Caco-2 (cell line): Measurements from ENCODE around the gene OSTC. TPM values are rescaled to one million over a fixed set of nuclear protein-coding genes. Genes with fewer than 3 reads are reported as not detected.

Experiments used
- BruUV-seq: library from RNA; stranded (reverse); fragments of 400-500 nt; replicated peaks from 2 replicates; lab custom pipeline; 2021; lab: Mats Ljungman, UMichigan
- CTCF ChIA-PET: fragments of 300-600 bp; sonication (Branson Sonifier 250); formaldehyde crosslinking; loops from one replicate; lab custom pipeline; 2022; ENCODE audit warnings: antibody characterized with exemption; lab: Charles Lee
- POLR2A ChIA-PET: fragments of 300-600 bp; sonication (Branson Sonifier 250); formaldehyde crosslinking; loops from one replicate; lab custom pipeline; 2022; ENCODE audit warnings: antibody characterized with exemption; lab: Charles Lee
- DNase-seq, 2 experiments: peaks; one replicate each; pipeline versions ENCODE4 v3.0.0 to v3.0.0-alpha.2; 2020 to 2022
- H3K27me3 ChIP-seq: replicated peaks from 2 replicates; pipeline ENCODE4 v1.6.0; 2011; ENCODE audit warnings: low read length; ENCODE audit not compliant: control insufficient read depth, insufficient read depth
- H3K36me3 ChIP-seq: 2 replicates; pipeline ENCODE4 v1.5.1; 2011; ENCODE audit warnings: low read length; ENCODE audit not compliant: control insufficient read depth, insufficient read depth
- H3K4me1 ChIP-seq: fragments of 250-450 bp; sonication (Bioruptor Pico); 2 replicates; pipeline ENCODE4 v1.5.1; 2020; ENCODE audit warnings: mild to moderate bottlenecking
- H3K4me3 ChIP-seq: 2 replicates; pipeline ENCODE4 v1.5.1; 2011; ENCODE audit warnings: low read depth, mild to moderate bottlenecking, control low read depth, low read length
- H3K9me3 ChIP-seq: fragments of 250-450 bp; sonication (Bioruptor Pico); 2 replicates; pipeline ENCODE4 v1.5.1; 2020; ENCODE audit warnings: mild to moderate bottlenecking, moderate library complexity
- H3K27ac Mint-ChIP-seq: one replicate; pipeline ENCODE4 v1.8.0; 2022; ENCODE audit warnings: mixed read lengths; ENCODE audit not compliant: unreplicated experiment
- H3K27me3 Mint-ChIP-seq: one replicate; pipeline ENCODE4 v1.8.0; 2022; ENCODE audit warnings: mixed read lengths; ENCODE audit not compliant: insufficient read depth, unreplicated experiment
- H3K36me3 Mint-ChIP-seq: one replicate; pipeline ENCODE4 v1.8.0; 2022; ENCODE audit warnings: mild to moderate bottlenecking, mixed read lengths; ENCODE audit not compliant: insufficient read depth, unreplicated experiment
- H3K4me1 Mint-ChIP-seq: one replicate; pipeline ENCODE4 v1.8.0; 2022; ENCODE audit warnings: low read depth, mixed read lengths; ENCODE audit not compliant: unreplicated experiment
- H3K4me3 Mint-ChIP-seq: one replicate; pipeline ENCODE4 v1.8.0; 2022; ENCODE audit warnings: mild to moderate bottlenecking, moderate library complexity, mixed read lengths; ENCODE audit not compliant: unreplicated experiment
- H3K9me3 Mint-ChIP-seq: one replicate; pipeline ENCODE4 v1.8.0; 2022; ENCODE audit warnings: mixed read lengths; ENCODE audit not compliant: unreplicated experiment
- CTCF ChIP-seq, 2 experiments: fragments of 200-600 bp in 1 of 2; IDR thresholded peaks; 1 replicate in 1 of 2; 2 replicates in 1 of 2; pipeline versions ENCODE4 v1.5.1 to v1.8.0; 2011 to 2022; ENCODE audit warnings: antibody characterized with exemption in 1 of 2, control low read depth in 1 of 2, inconsistent platforms in 1 of 2, low read depth in 1 of 2, low read length in 1 of 2, mild to moderate bottlenecking in 1 of 2, moderate library complexity in 1 of 2; ENCODE audit not compliant: insufficient read depth in 1 of 2, severe bottlenecking in 1 of 2, unreplicated experiment in 1 of 2
- intact Hi-C: fragments of 100-400 bp; cut with micrococcal nuclease; formaldehyde crosslinking; loops from one replicate; pipeline ENCODE4 v1.10.0; 2022; ENCODE audit not compliant: unreplicated experiment
- total RNA-seq: library from RNA; stranded (reverse); gene quantifications from 2 replicates; pipeline ENCODE4 v1.2.3, GENCODE V29; 2022

The OSTC gene
- total RNA-seq, 1 experiment from 2014 or later: 126 TPM

GRCh38 chr4:108626056-108626455, 24.3 kb upstream of the OSTC start:
- H3K36me3 ChIP-seq: peaks cover 3% of the 10 kb centered on the region
- ChIA-PET POLR2A (no interaction called here), CTCF (no interaction called here)
- H3K27me3 ChIP-seq: no peaks in the 10 kb centered on the region
- Mint-ChIP-seq H3K27me3 (no peaks in the 10 kb centered on the region), H3K27ac (no peak overlapping the region), H3K9me3 (no peaks in the 10 kb centered on the region), H3K4me3 (no peak overlapping the region), H3K4me1 (peaks cover 15% of the 10 kb centered on the region), H3K36me3 (peaks cover 91% of the 10 kb centered on the region)
- peaks cover 16% of the 10 kb centered on the region for H3K4me1 ChIP-seq
- intact Hi-C loops: no loop called here
- H3K4me3 ChIP-seq: no peak overlapping the region
- TF ChIP-seq CTCF (IDR thresholded peaks at IDR 0.05; ENCODE audit: insufficient read depth in 1 of 2, low read depth in 1 of 2, low read length in 1 of 2, severe bottlenecking in 1 of 2, unreplicated experiment in 1 of 2): no peak
- no TSS peak for BruUV-seq
- DNase-seq: no peak
- no peaks in the 10 kb centered on the region for H3K9me3 ChIP-seq

DNA sequence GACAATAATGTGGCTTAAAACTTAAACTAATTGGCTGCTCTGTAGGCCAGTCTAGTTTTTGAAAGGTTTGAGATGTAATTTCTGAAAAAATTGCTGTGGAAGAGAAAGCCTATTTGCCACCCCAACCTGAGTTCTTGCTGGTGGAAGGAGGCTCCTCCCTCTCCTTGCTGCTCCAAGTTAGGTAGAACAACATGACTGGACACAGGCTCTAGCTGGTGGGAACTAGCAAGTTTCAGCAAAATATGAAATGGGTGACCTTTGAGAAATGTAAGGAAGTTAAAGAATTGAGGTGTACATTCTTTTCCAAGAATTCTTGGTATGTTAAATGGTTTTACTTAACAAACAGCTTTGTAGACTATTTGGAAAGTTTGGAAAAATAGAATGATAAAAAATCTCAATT, 22.0 kb upstream of the OSTC start:
- no peak for TF ChIP-seq CTCF (IDR thresholded peaks at IDR 0.05; ENCODE audit: insufficient read depth in 1 of 2, low read depth in 1 of 2, low read length in 1 of 2, severe bottlenecking in 1 of 2, unreplicated experiment in 1 of 2)
- BruUV-seq: no TSS peak
- POLR2A ChIA-PET: no interaction called here

DNA sequence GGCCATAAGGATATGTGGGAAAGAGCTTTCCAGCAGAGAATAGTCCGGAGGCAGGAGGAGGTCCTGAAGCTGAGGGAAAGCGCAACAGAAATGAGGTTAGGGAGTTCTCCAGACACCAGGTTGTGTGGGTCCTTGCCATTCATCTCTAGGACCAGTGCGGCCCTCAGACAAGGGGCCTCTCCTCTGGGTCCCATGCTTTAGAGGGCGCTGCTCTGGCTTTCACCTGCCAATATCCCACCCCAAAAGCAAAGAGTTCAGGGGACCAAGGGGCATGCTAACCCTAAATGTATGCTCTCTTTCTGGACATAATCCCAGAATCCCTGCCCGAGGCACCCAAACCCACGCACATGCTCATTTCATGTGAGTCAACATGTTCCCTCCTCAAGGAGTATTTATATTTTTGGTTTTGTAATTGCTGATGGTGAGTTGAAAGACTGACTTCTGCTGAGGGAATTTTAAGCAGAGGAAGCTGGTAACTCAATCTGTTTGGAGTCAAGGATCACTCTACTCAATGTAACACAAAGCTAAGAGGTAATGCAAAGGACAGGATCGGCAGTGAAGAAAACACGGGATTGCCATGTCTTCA, 15.2 kb upstream of the OSTC start:
- Mint-ChIP-seq H3K9me3 (no peaks in the 10 kb centered on the region), H3K27me3 (no peaks in the 10 kb centered on the region), H3K4me1 (peaks cover 7% of the 10 kb centered on the region), H3K27ac (no peak overlapping the region), H3K4me3 (no peak overlapping the region), H3K36me3 (peaks cover 47% of the 10 kb centered on the region)
- POLR2A ChIA-PET: no interaction called here
- Histone ChIP-seq H3K4me1 (no peaks in the 10 kb centered on the region), H3K9me3 (no peaks in the 10 kb centered on the region), H3K27me3 (no peaks in the 10 kb centered on the region), H3K36me3 (no peaks in the 10 kb centered on the region; the same call in 1 of the 2 replicates), H3K4me3 (no peak overlapping the region)
- no peak for DNase-seq
- BruUV-seq: no TSS peak
- CTCF ChIA-PET: no interaction called here
- TF ChIP-seq CTCF (IDR thresholded peaks at IDR 0.05; ENCODE audit: insufficient read depth in 1 of 2, low read depth in 1 of 2, low read length in 1 of 2, severe bottlenecking in 1 of 2, unreplicated experiment in 1 of 2): no peak
- intact Hi-C loops: no loop called here

More for the DNA sequence above, 22.0 kb upstream of the OSTC start:
- Mint-ChIP-seq H3K4me1 (peaks cover 7% of the 10 kb centered on the region), H3K9me3 (no peaks in the 10 kb centered on the region), H3K4me3 (no peak overlapping the region), H3K36me3 (peaks cover 85% of the 10 kb centered on the region), H3K27ac (no peak overlapping the region), H3K27me3 (no peaks in the 10 kb centered on the region)
- Histone ChIP-seq H3K4me3 (no peak overlapping the region), H3K4me1 (0 out of 2 replicates have a peak, but pooled peaks cover 3% of the 10 kb centered on the region), H3K27me3 (no peaks in the 10 kb centered on the region), H3K36me3 (peaks cover 3% of the 10 kb centered on the region), H3K9me3 (no peaks in the 10 kb centered on the region)
- no peak for DNase-seq
- CTCF ChIA-PET: no interaction called here
- intact Hi-C loops: no loop called here
